ENCODE results near the gene EXOC6B.

GRCh38 chr2:72235497-72236415, 590.1 kb downstream of the EXOC6B start:
- TF ChIP-seq TAF1 (IDR thresholded peaks at IDR 0.05; ENCODE audit: low read depth, low read length): no peak
- no peak for TF ChIP-seq POLR2A (IDR thresholded peaks at IDR 0.05; ENCODE audit: low read depth, low read length)
- TF ChIP-seq POLR2AphosphoS5 (IDR thresholded peaks at IDR 0.05; ENCODE audit: low read depth, low read length): no peak
- no peak for TF ChIP-seq PAX5 (IDR thresholded peaks at IDR 0.05; ENCODE audit: insufficient read depth, low read length, severe bottlenecking)

All from GM12891 (cell line).